RWPE1 (cell line): ENCODE data around the gene FSTL4.

Source experiments
- CTCF ChIA-PET: fragments of 350-600 bp; sonication (Branson Sonifier 250); formaldehyde crosslinking; extraction: SDS; loops from one replicate; lab custom pipeline; 2021; lab: Yijun Ruan, JAX
- POLR2A ChIA-PET: fragments of 400-600 bp; formaldehyde crosslinking; extraction: SDS; loops from one replicate; lab custom pipeline; 2020; ENCODE audit warnings: antibody characterized with exemption; ENCODE audit not compliant: low non-redundant PET; lab: Yijun Ruan, JAX
- DNase-seq: peaks from one replicate; pipeline ENCODE4 v3.0.0; 2012; ENCODE audit warnings: low spot score
- H3K27ac ChIP-seq: fragments of 450-650 bp; 2 replicates; pipeline ENCODE4 v1.5.1; 2017
- TF ChIP-seq, protein P1 (sequence below): fragments of 450-650 bp; conservative IDR thresholded peaks from 2 replicates; pipeline ENCODE4 v1.5.1; 2017; ENCODE audit warnings: low read depth, mild to moderate bottlenecking

The FSTL4 gene

DNA sequence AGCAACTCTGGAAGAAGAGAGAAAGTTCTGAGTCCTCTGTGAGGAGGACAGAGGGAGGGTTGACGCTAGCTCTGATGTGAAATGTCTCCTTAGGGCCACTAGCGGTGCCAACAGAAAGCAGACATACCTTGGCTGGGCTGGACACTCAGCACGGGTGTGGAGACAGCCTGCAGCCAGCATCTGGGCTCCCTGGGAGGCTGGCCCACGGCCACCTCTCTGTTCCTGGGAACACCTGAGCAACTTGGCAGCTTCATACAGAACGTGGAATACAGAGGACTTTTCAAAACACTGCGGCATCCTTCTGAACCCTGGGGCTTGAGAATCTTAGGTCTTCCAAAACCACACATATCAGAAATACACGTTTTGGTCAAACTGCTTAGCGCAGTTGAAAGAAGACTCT is 269.1 kb downstream of the FSTL4 start:
- TF ChIP-seq, protein P1, sequence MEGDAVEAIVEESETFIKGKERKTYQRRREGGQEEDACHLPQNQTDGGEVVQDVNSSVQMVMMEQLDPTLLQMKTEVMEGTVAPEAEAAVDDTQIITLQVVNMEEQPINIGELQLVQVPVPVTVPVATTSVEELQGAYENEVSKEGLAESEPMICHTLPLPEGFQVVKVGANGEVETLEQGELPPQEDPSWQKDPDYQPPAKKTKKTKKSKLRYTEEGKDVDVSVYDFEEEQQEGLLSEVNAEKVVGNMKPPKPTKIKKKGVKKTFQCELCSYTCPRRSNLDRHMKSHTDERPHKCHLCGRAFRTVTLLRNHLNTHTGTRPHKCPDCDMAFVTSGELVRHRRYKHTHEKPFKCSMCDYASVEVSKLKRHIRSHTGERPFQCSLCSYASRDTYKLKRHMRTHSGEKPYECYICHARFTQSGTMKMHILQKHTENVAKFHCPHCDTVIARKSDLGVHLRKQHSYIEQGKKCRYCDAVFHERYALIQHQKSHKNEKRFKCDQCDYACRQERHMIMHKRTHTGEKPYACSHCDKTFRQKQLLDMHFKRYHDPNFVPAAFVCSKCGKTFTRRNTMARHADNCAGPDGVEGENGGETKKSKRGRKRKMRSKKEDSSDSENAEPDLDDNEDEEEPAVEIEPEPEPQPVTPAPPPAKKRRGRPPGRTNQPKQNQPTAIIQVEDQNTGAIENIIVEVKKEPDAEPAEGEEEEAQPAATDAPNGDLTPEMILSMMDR = no peak
- POLR2A ChIA-PET = no interaction called here
- no peak for DNase-seq
- CTCF ChIA-PET = interaction anchor here (1.4 kb wide), 1 partner anchor 232 kb away, joined by 6 read pairs; no protein-coding TSS in a partner anchor
- no peak overlapping the region for H3K27ac ChIP-seq

DNA sequence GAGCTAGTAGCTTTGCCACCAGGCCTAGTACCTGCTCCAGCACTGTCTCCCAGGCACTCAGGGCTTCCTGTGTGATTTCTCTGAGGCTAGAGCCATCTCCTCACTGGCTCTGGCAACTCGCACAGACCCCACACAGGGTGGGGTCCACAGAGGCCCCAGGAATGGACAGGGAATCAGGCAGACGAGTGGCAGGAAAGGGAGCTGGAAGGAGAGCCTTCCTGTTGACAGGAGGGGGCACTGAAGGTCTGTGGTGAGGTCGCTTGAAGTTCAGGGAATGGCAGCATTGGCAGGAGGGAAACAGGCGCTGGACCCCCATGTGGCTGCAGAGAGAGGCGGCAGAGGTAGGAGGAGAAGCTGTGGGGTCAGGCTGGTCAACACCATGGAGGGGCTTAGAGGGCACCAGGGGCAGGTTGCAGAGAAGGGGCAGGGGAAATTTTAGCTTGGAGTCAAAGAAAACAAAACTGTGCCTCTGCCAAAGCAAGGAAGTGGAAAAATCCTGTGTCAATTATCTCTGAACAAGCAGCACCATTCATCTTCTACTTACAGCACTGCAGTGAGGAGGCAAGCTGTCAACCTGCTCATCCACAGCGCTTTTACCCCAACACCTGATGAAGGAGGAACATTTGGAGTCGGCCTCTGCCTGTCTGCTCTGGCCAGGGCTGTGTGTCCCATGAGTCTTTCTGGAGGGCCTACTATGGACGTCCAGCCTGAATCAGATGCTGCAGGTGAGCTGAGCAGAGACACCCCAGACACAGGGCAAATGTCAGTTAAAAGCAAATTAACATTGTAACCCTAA is 270.2 kb downstream of the FSTL4 start:
- POLR2A ChIA-PET = no interaction called here
- TF ChIP-seq, protein P1 = no peak
- CTCF ChIA-PET = interaction anchor here (0.6 to 2.0 kb wide), 3 partner anchors 91 to 231 kb away, joined by 3 to 6 read pairs (median 4); no protein-coding TSS in a partner anchor
- no peak overlapping the region for H3K27ac ChIP-seq
- DNase-seq = no peak

DNA sequence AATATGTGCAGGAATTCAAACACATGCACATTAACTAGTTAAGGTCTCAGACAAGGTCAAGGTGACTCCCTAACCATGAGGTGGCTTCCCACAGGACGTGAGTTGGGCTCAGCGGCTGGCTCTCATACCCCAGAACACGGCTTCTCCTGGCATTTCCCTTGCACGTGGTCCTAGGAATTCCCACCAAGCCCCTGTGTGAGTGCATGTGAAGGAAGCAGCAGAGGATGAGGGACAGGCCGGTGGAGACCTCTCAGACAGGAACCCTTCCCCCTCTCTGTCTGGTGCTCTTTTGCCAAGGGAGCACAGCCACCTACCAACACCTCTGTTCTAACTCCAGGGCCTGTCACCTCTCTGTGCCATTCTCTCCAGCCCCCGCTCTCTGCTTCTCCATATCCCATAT is 271.0 kb downstream of the FSTL4 start:
- TF ChIP-seq, protein P1 = no peak
- ChIA-PET POLR2A (no interaction called here), CTCF (interaction anchor here (0.6 to 2.0 kb wide), 2 partner anchors 31 to 119 kb away, joined by 4 to 9 read pairs; no protein-coding TSS in a partner anchor)
- DNase-seq = no peak
- no peak overlapping the region for H3K27ac ChIP-seq

DNA sequence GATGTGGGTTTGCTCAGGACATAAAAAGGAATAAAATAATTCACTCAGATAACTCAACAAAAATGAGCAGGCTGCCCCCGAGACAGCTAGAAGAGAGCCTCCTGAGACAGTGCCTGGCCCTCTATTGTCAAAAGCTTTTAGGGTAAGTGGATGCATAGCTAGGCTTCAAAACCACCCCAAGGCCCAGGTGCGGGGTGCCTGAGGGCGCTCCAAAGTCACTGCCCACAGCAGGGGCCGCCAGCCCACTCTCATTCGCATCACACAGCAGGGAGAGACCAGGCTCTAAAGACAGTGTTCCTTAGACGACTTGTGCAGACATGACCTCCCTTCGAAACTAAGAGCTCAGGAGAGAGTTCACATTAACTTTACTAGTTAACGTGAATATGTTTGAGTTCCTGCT is 271.5 kb downstream of the FSTL4 start:
- TF ChIP-seq, protein P1 = no peak
- ChIA-PET CTCF (interaction anchor here (0.6 to 2.0 kb wide), 2 partner anchors 30 to 120 kb away, joined by 4 to 9 read pairs; no protein-coding TSS in a partner anchor), POLR2A (no interaction called here)
- no peak overlapping the region for H3K27ac ChIP-seq
- DNase-seq = no peak

DNA sequence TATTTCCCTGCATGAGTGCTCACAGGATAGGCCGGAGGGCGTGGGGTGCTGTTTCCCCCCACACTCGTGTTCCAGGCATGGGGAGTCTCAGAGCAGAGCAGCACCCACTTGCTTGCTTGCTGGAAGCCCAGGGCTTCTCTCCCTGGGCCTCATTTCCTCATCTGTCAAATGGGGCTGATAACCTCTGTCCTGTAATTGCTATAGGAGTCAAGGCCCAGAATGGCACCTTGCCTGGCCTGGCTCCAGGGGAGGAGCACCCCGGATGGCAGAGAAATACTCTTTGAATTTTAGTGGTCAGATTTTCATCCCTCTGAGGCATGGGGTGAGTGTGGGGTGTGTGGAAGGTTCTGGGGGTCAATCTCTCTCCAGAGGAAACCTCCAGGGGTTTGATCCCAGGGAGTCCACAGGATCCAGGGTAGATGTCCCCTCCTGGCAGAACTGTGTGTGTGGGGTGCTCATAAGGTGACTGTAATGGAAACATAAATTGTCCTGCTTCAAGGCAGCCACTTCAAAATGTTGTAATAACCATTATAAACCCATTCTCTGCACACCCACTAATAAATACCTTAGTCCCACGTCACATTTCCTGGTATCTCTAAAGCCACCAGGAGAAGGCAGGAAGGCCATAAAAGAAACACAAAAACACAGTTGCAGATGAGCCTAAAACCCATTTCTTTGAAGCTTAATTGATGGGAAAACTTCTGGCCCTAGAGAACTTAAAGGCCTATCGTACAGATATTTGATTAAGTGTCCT is 272.2 kb downstream of the FSTL4 start:
- TF ChIP-seq, protein P1 = no peak
- no peak overlapping the region for H3K27ac ChIP-seq
- DNase-seq = no peak
- CTCF ChIA-PET = interaction anchor here (0.6 to 2.0 kb wide), 2 partner anchors 30 to 120 kb away, joined by 4 to 9 read pairs; no protein-coding TSS in a partner anchor
- POLR2A ChIA-PET = no interaction called here
